ENCODE results near the gene MYRIP. TPM values are rescaled to one million over a fixed set of nuclear protein-coding genes. Genes with fewer than 3 reads are reported as not detected.

MYRIP gene
- total and polyA plus RNA-seq, 2 experiments from 2014 or later = 1.5 to 1.8 TPM

GRCh38 chr3:39961230-39961629 is 151.8 kb downstream of the MYRIP start (continued):
- TF ChIP-seq ETS1 (IDR thresholded peaks at IDR 0.05) = no peak

GRCh38 chr3:39962581-39962980 is 153.2 kb downstream of the MYRIP start:
- no peaks in the 10 kb centered on the region for H3K27me3 Mint-ChIP-seq (ENCODE audit: insufficient read depth, low read depth, poor library complexity)
- Histone ChIP-seq H3K4me2 (no peak overlapping the region), H3K27me3 (ENCODE audit: insufficient read depth) (no peaks in the 10 kb centered on the region), H3K27ac (ENCODE audit: low read depth) (no peak overlapping the region), H4K20me1 (replicated peaks; ENCODE audit: insufficient read depth) (no peaks in the 10 kb centered on the region), H3K79me2 (replicated peaks; ENCODE audit: insufficient read depth) (no peaks in the 10 kb centered on the region), H3K9me2 (ENCODE audit: insufficient read depth) (no peaks in the 10 kb centered on the region), H3K4me3 (no peak overlapping the region), H2AFZ (no peak overlapping the region), H3K36me3 (ENCODE audit: insufficient read depth) (no peaks in the 10 kb centered on the region), H3F3A (replicated peaks; ENCODE audit: low read depth) (no peaks in the 10 kb centered on the region), H3K4me1 (ENCODE audit: insufficient read depth) (peaks cover 23% of the 10 kb centered on the region)
- TF ChIP-seq REST (IDR thresholded peaks at IDR 0.05; ENCODE audit: unreplicated experiment) = no peak
- no peak for TF ChIP-seq STAT1 (IDR thresholded peaks at IDR 0.05; ENCODE audit: unreplicated experiment)
- TF ChIP-seq JUNB (IDR thresholded peaks at IDR 0.05; ENCODE audit: unreplicated experiment) = no peak
- TF ChIP-seq ZNF331 (CRISPR knock-in tag; IDR thresholded peaks at IDR 0.05; ENCODE audit: low read depth) = no peak
- no peak for TF ChIP-seq ZNF114 (CRISPR knock-in tag; IDR thresholded peaks at IDR 0.05)
- peaks cover 2% of the 10 kb centered on the region; the same call in 2 of the 3 replicates for H3K9me3 Mint-ChIP-seq
- peak; percentile 72 for ATAC-seq
- no peak overlapping the region for H3K4me3 Mint-ChIP-seq
- H3K36me3 Mint-ChIP-seq (ENCODE audit: low read depth) = no peaks in the 10 kb centered on the region
- DNase-seq (ENCODE audit: low spot score) = no peak
- H3K4me1 Mint-ChIP-seq = peaks cover 35% of the 10 kb centered on the region
- H3K27ac Mint-ChIP-seq = no peak overlapping the region

- no peaks in the 10 kb centered on the region for H3K36me3 Mint-ChIP-seq (ENCODE audit: low read depth)
- H3K36me3 ChIP-seq (ENCODE audit: insufficient read depth) = no peaks in the 10 kb centered on the region
- no peaks in the 10 kb centered on the region for H3K27me3 ChIP-seq (ENCODE audit: insufficient read depth)
- H4K20me1 ChIP-seq (replicated peaks; ENCODE audit: insufficient read depth) = no peaks in the 10 kb centered on the region
- peaks cover 21% of the 10 kb centered on the region for H3K4me1 ChIP-seq (ENCODE audit: insufficient read depth)
- no peak overlapping the region for H3K27ac ChIP-seq (ENCODE audit: low read depth)
- no peaks in the 10 kb centered on the region for H3F3A ChIP-seq (replicated peaks; ENCODE audit: low read depth)
- H3K9me2 ChIP-seq (ENCODE audit: insufficient read depth) = no peaks in the 10 kb centered on the region
- H2AFZ ChIP-seq = no peak overlapping the region
- H3K4me3 Mint-ChIP-seq = no peak overlapping the region
- peaks cover 2% of the 10 kb centered on the region for H3K27me3 Mint-ChIP-seq (ENCODE audit: insufficient read depth, low read depth, poor library complexity)
- no peak overlapping the region for H3K4me2 ChIP-seq
- no peak overlapping the region for H3K4me3 ChIP-seq
- no peaks in the 10 kb centered on the region for H3K79me2 ChIP-seq (replicated peaks; ENCODE audit: insufficient read depth)
- H3K9me3 Mint-ChIP-seq = no peaks in the 10 kb centered on the region; the same call in 2 of the 3 replicates
- peaks cover 34% of the 10 kb centered on the region for H3K4me1 Mint-ChIP-seq
- ATAC-seq (no peak), DNase-seq (ENCODE audit: low spot score) (no peak)
- H3K27ac Mint-ChIP-seq = no peak overlapping the region
- no peak for TF ChIP-seq REST (IDR thresholded peaks at IDR 0.05; ENCODE audit: unreplicated experiment)
- TF ChIP-seq NANOG (IDR thresholded peaks at IDR 0.05; ENCODE audit: borderline replicate concordance) = no peak
- no peak for TF ChIP-seq ZNF114 (CRISPR knock-in tag; IDR thresholded peaks at IDR 0.05)
- no peak for TF ChIP-seq JUNB (IDR thresholded peaks at IDR 0.05; ENCODE audit: unreplicated experiment)
- no peak for TF ChIP-seq ZNF331 (CRISPR knock-in tag; IDR thresholded peaks at IDR 0.05; ENCODE audit: low read depth)
- TF ChIP-seq EZH2phosphoT487 (IDR thresholded peaks at IDR 0.05; ENCODE audit: unreplicated experiment) = no peak
- no peak for TF ChIP-seq CTCF (conservative IDR thresholded peaks at IDR 0.05; ENCODE audit: low read depth in 2 of 2)
- TF ChIP-seq EZH2 (IDR thresholded peaks at IDR 0.05; ENCODE audit: low read depth, unreplicated experiment) = no peak
These were observed 156.1 kb downstream of the MYRIP start for GRCh38 chr3:39965461-39965860.
